Astrocyte (in vitro differentiated cells and primary cell): ENCODE measurements around the gene ZNF212. TPM values are rescaled to one million over a fixed set of nuclear protein-coding genes. Genes with fewer than 3 reads are reported as not detected.

Experiments
- DNase-seq: peaks from one replicate; pipeline ENCODE4 v3.0.0-alpha.2; 2010; ENCODE audit warnings: low read depth
- FAIRE-seq: peaks from 2 replicates; lab custom pipeline; 2011; peaks lifted over from hg19 to GRCh38; lab: Jason Lieb, UNC
- H2AFZ ChIP-seq: 2 replicates; pipeline ENCODE4 v1.6.0; 2012; ENCODE audit warnings: low read depth, low read length, inconsistent platforms
- H3K27ac ChIP-seq: 2 replicates; pipeline ENCODE4 v1.5.1; 2011; ENCODE audit warnings: low read depth, low read length, inconsistent platforms
- H3K27me3 ChIP-seq: 2 replicates; pipeline ENCODE4 v1.6.0; 2011; ENCODE audit warnings: low read length, inconsistent platforms; ENCODE audit not compliant: insufficient read depth
- H3K36me3 ChIP-seq: 2 replicates; pipeline ENCODE4 v1.5.1; 2011; ENCODE audit warnings: low read length, inconsistent platforms; ENCODE audit not compliant: insufficient read depth
- H3K4me1 ChIP-seq: 2 replicates; pipeline ENCODE4 v1.5.1; 2011; ENCODE audit warnings: low read length, inconsistent platforms; ENCODE audit not compliant: insufficient read depth
- H3K4me2 ChIP-seq: 2 replicates; pipeline ENCODE4 v1.6.0; 2012; ENCODE audit warnings: low read length, inconsistent platforms
- H3K4me3 ChIP-seq: 2 replicates; pipeline ENCODE4 v1.5.1; 2011; ENCODE audit warnings: low read depth, mild to moderate bottlenecking, low read length, inconsistent platforms; ENCODE audit not compliant: insufficient read depth
- H3K79me2 ChIP-seq: 2 replicates; pipeline ENCODE4 v1.6.0; 2012; ENCODE audit warnings: mild to moderate bottlenecking, low read length, inconsistent platforms; ENCODE audit not compliant: insufficient read depth
- H3K9ac ChIP-seq: 2 replicates; pipeline ENCODE4 v1.6.0; 2012; ENCODE audit warnings: mild to moderate bottlenecking, low read length, inconsistent platforms
- H3K9me3 ChIP-seq: 2 replicates; pipeline ENCODE4 v1.5.1; 2012; ENCODE audit warnings: low read depth, mild to moderate bottlenecking, low read length, inconsistent platforms; ENCODE audit not compliant: insufficient read depth
- H4K20me1 ChIP-seq: 2 replicates; pipeline ENCODE4 v1.6.0; 2012; ENCODE audit warnings: low read length, inconsistent platforms; ENCODE audit not compliant: insufficient read depth
- H3K27ac Mint-ChIP-seq: one replicate; pipeline ENCODE4 v1.8.0; 2021; ENCODE audit warnings: mild to moderate bottlenecking, mixed read lengths; ENCODE audit not compliant: unreplicated experiment
- H3K27me3 Mint-ChIP-seq: one replicate; pipeline ENCODE4 v1.8.0; 2021; ENCODE audit warnings: low read depth, mixed read lengths; ENCODE audit not compliant: unreplicated experiment
- H3K36me3 Mint-ChIP-seq: one replicate; pipeline ENCODE4 v1.8.0; 2021; ENCODE audit warnings: low read depth, mixed read lengths; ENCODE audit not compliant: unreplicated experiment
- H3K4me1 Mint-ChIP-seq: one replicate; pipeline ENCODE4 v1.8.0; 2021; ENCODE audit warnings: low read depth, mixed read lengths; ENCODE audit not compliant: unreplicated experiment
- H3K4me3 Mint-ChIP-seq: one replicate; pipeline ENCODE4 v1.8.0; 2021; ENCODE audit warnings: mild to moderate bottlenecking, moderate library complexity, mixed read lengths; ENCODE audit not compliant: unreplicated experiment
- H3K9me3 Mint-ChIP-seq: one replicate; pipeline ENCODE4 v1.8.0; 2021; ENCODE audit warnings: mild to moderate bottlenecking, mixed read lengths; ENCODE audit not compliant: unreplicated experiment
- EZH2 ChIP-seq: IDR thresholded peaks from 2 replicates; pipeline ENCODE4 v1.6.1; 2012; ENCODE audit warnings: mild to moderate bottlenecking, low read length, inconsistent platforms; ENCODE audit not compliant: insufficient read depth
- total RNA-seq: library from RNA; stranded (reverse); gene quantifications from 2 replicates; pipeline ENCODE4 v1.2.1, GENCODE V29; 2021
- TF ChIP-seq, protein P1 (sequence below): IDR thresholded peaks from 2 replicates; pipeline ENCODE4 v1.5.1; 2011; ENCODE audit warnings: low read depth, mild to moderate bottlenecking, inconsistent platforms, low read length, moderate library complexity; ENCODE audit not compliant: insufficient read depth

Gene ZNF212
- total RNA-seq, 1 donor from 2014 or later: 8.2 TPM

DNA sequence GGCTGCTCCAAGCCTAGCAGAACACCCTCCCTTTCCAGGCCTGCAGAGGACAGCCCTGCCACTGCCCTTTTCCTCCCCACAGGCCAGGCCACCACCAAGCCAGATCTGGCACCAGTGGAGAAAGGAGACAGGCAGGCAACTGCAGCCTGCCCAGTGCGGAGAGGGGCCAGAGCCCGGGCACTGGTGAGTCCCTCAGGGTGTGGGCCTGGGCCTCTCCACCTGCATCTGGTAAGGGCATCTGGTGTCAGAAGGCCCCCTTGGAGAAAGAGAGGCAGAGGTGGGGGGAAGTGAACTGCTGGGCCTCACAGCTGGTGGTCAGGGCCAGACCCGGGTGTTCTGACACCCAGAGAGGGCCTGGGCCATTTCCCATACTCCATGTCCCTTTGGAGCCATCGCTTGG, 50.4 kb downstream of the ZNF212 start:
- no peaks in the 10 kb centered on the region for H3K4me1 Mint-ChIP-seq
- H3K79me2 ChIP-seq: no peaks in the 10 kb centered on the region
- H3K27ac Mint-ChIP-seq: no peak overlapping the region
- FAIRE-seq: no peak
- H3K4me1 ChIP-seq: peaks cover 8% of the 10 kb centered on the region
- no peaks in the 10 kb centered on the region for H3K9me3 ChIP-seq
- H3K36me3 Mint-ChIP-seq: peaks cover 26% of the 10 kb centered on the region
- H3K27me3 ChIP-seq: no peaks in the 10 kb centered on the region
- no peak overlapping the region for H3K9ac ChIP-seq
- no peaks in the 10 kb centered on the region for H4K20me1 ChIP-seq
- H3K4me2 ChIP-seq: no peak overlapping the region
- no peak overlapping the region for H3K4me3 Mint-ChIP-seq
- no peak for DNase-seq
- no peak for TF ChIP-seq EZH2
- TF ChIP-seq, protein P1, sequence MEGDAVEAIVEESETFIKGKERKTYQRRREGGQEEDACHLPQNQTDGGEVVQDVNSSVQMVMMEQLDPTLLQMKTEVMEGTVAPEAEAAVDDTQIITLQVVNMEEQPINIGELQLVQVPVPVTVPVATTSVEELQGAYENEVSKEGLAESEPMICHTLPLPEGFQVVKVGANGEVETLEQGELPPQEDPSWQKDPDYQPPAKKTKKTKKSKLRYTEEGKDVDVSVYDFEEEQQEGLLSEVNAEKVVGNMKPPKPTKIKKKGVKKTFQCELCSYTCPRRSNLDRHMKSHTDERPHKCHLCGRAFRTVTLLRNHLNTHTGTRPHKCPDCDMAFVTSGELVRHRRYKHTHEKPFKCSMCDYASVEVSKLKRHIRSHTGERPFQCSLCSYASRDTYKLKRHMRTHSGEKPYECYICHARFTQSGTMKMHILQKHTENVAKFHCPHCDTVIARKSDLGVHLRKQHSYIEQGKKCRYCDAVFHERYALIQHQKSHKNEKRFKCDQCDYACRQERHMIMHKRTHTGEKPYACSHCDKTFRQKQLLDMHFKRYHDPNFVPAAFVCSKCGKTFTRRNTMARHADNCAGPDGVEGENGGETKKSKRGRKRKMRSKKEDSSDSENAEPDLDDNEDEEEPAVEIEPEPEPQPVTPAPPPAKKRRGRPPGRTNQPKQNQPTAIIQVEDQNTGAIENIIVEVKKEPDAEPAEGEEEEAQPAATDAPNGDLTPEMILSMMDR: no peak
- H3K27me3 Mint-ChIP-seq: peaks cover 2% of the 10 kb centered on the region
- no peaks in the 10 kb centered on the region for H3K36me3 ChIP-seq
- no peak overlapping the region for H2AFZ ChIP-seq
- H3K9me3 Mint-ChIP-seq: no peaks in the 10 kb centered on the region
- no peak overlapping the region for H3K27ac ChIP-seq
- H3K4me3 ChIP-seq: no peak overlapping the region

DNA sequence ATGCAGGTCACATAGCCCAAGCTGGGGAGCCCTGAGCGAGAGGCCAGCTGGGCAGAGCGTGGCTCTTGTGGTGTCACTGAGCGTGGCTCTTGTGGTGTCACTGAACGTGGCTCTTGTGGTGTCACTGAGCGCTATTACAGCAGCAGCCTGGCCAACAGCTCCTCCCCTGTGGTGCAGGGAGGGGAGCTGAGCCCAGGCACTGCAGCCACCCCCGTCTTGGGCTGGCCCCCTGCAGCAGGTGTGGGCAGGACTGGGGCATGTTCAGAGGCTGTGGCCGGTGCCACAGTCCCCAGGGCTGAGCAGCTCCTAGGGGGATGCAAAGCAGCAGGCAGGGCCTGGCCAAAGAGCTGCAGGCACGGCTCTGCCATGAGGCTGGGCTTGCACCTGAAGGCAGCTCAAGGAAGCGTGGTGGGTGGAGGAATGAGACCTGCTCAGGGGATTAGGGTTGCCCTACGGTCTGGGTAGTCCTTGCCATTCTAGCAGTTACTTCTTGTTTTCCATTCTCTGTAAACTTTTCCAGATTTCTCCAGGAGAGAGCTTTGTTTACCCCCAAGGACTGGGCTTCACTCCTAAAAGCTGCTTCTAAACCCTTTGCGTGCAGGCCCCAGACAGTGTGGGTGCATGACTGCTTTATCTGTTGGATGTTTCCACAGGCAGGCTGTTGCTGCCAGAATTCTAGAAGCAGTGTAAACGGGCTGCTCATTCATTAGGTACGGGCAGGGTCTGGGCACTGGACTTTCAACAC, 51.8 kb downstream of the ZNF212 start:
- H3K27ac Mint-ChIP-seq: no peak overlapping the region

More for the DNA sequence above, 51.8 kb downstream of the ZNF212 start:
- peaks cover 26% of the 10 kb centered on the region for H3K36me3 Mint-ChIP-seq
- Histone ChIP-seq H3K4me3 (no peak overlapping the region), H3K36me3 (no peaks in the 10 kb centered on the region), H2AFZ (no peak overlapping the region), H3K27me3 (no peaks in the 10 kb centered on the region), H3K9me3 (no peaks in the 10 kb centered on the region), H3K79me2 (no peaks in the 10 kb centered on the region), H3K27ac (no peak overlapping the region), H3K4me2 (no peak overlapping the region), H4K20me1 (no peaks in the 10 kb centered on the region), H3K4me1 (no peaks in the 10 kb centered on the region), H3K9ac (no peak overlapping the region)
- FAIRE-seq: no peak
- TF ChIP-seq EZH2: no peak
- TF ChIP-seq, protein P1: no peak
- H3K9me3 Mint-ChIP-seq: no peaks in the 10 kb centered on the region
- DNase-seq: no peak
- no peaks in the 10 kb centered on the region for H3K4me1 Mint-ChIP-seq
- H3K27me3 Mint-ChIP-seq: peaks cover under 1% of the 10 kb centered on the region
- H3K4me3 Mint-ChIP-seq: no peak overlapping the region
